CD14-positive monocyte (primary cell): Measurements from ENCODE around the gene ARMH3. TPM values are rescaled to one million over a fixed set of nuclear protein-coding genes. Genes with fewer than 3 reads are reported as not detected.

Experiments used
- DNase-seq, 3 donors: peaks; one replicate each; pipeline ENCODE4 v3.0.0-alpha.2; 2011 to 2022
- H2AFZ ChIP-seq: 2 replicates; pipeline ENCODE4 v1.6.0; 2012; ENCODE audit warnings: mild to moderate bottlenecking, low read depth, low read length, inconsistent platforms; ENCODE audit not compliant: insufficient read depth, poor library complexity, severe bottlenecking
- H3K27ac ChIP-seq, 2 donors: 1 replicate in 1 of 2; 2 replicates in 1 of 2; pipeline ENCODE4 v1.5.1; 2012 to 2013; ENCODE audit warnings: low read length in 2 of 2, control low read depth in 1 of 2, inconsistent platforms in 1 of 2, low read depth in 1 of 2, mild to moderate bottlenecking in 1 of 2
- H3K27me3 ChIP-seq, 2 donors: one replicate each; pipeline versions ENCODE4 v1.6.0 to v1.6.1; 2011 to 2013; ENCODE audit warnings: low read length in 2 of 2; ENCODE audit not compliant: control insufficient read depth in 2 of 2, insufficient read depth in 2 of 2
- H3K36me3 ChIP-seq, 2 donors: replicated peaks in 1 of 2; 1 replicate in 1 of 2; 2 replicates in 1 of 2; pipeline versions ENCODE4 v1.5.1 to v1.6.1; 2012 to 2013; ENCODE audit warnings: low read length in 2 of 2, control low read depth in 1 of 2, inconsistent platforms in 1 of 2, mild to moderate bottlenecking in 1 of 2; ENCODE audit not compliant: insufficient read depth in 2 of 2, control insufficient read depth in 1 of 2
- H3K4me1 ChIP-seq, 2 donors: 1 replicate in 1 of 2; 2 replicates in 1 of 2; pipeline versions ENCODE4 v1.5.1 to v1.6.1; 2012 to 2013; ENCODE audit warnings: low read length in 2 of 2, control low read depth in 1 of 2, inconsistent platforms in 1 of 2, mild to moderate bottlenecking in 1 of 2, moderate library complexity in 1 of 2; ENCODE audit not compliant: insufficient read depth in 2 of 2, control insufficient read depth in 1 of 2
- H3K4me2 ChIP-seq: replicated peaks from 2 replicates; pipeline ENCODE3; 2012; ENCODE audit warnings: low read length, moderate library complexity, mild to moderate bottlenecking; ENCODE audit not compliant: poor library complexity, severe bottlenecking; ENCODE audit errors: extremely low read depth
- H3K4me3 ChIP-seq, 3 experiments: fragments of 200-600 bp in 1 of 3; sonication (generic) in 1 of 3; replicated peaks in 1 of 3; 1 replicate in 2 of 3; 2 replicates in 1 of 3; pipeline ENCODE4 v1.5.1; 2011 to 2013; ENCODE audit warnings: low read length in 3 of 3, mild to moderate bottlenecking in 3 of 3, control low read depth in 2 of 3, low read depth in 2 of 3, inconsistent platforms in 1 of 3, moderate library complexity in 1 of 3
- H3K79me2 ChIP-seq: 2 replicates; pipeline ENCODE4 v1.6.0; 2012; ENCODE audit warnings: mild to moderate bottlenecking, control low read depth, inconsistent platforms, low read length, moderate library complexity; ENCODE audit not compliant: insufficient read depth
- H3K9ac ChIP-seq: 2 replicates; pipeline ENCODE4 v1.6.0; 2017; ENCODE audit warnings: low read length, mild to moderate bottlenecking; ENCODE audit not compliant: insufficient read depth, poor library complexity, severe bottlenecking
- H3K9me3 ChIP-seq, 2 donors: replicated peaks in 1 of 2; 1 replicate in 1 of 2; 2 replicates in 1 of 2; pipeline versions ENCODE4 v1.5.1 to v1.6.1; 2012 to 2013; ENCODE audit warnings: low read length in 2 of 2, control low read depth in 1 of 2; ENCODE audit not compliant: control insufficient read depth in 1 of 2, insufficient read depth in 1 of 2
- H4K20me1 ChIP-seq: 2 replicates; pipeline ENCODE4 v1.6.0; 2012; ENCODE audit warnings: mild to moderate bottlenecking, low read length, control low read depth, moderate library complexity; ENCODE audit not compliant: insufficient read depth
- H3K27ac Mint-ChIP-seq, 7 donors: one replicate each; pipeline ENCODE4 v1.8.0; 2020; ENCODE audit warnings: mild to moderate bottlenecking in 7 of 7, mixed read lengths in 7 of 7, moderate library complexity in 6 of 7, inconsistent platforms in 2 of 7
- H3K27me3 Mint-ChIP-seq, 3 donors: one replicate each; pipeline ENCODE4 v1.8.0; 2021 to 2022; ENCODE audit warnings: low read depth in 3 of 3, mild to moderate bottlenecking in 3 of 3, mixed read lengths in 3 of 3, moderate library complexity in 3 of 3, inconsistent platforms in 1 of 3
- H3K36me3 Mint-ChIP-seq, 2 donors: one replicate each; pipeline ENCODE4 v1.8.0; 2020; ENCODE audit warnings: mixed read lengths in 2 of 2, inconsistent platforms in 1 of 2, mild to moderate bottlenecking in 1 of 2
- H3K4me1 Mint-ChIP-seq: one replicate; pipeline ENCODE4 v1.8.0; 2020; ENCODE audit warnings: mild to moderate bottlenecking, mixed read lengths
- H3K4me3 Mint-ChIP-seq, 2 donors: one replicate each; pipeline ENCODE4 v1.8.0; 2020; ENCODE audit warnings: mild to moderate bottlenecking in 2 of 2, mixed read lengths in 2 of 2, moderate library complexity in 1 of 2
- H3K9me3 Mint-ChIP-seq, 7 donors: one replicate each; pipeline ENCODE4 v1.8.0; 2020 to 2022; ENCODE audit warnings: mixed read lengths in 7 of 7, mild to moderate bottlenecking in 6 of 7, moderate library complexity in 6 of 7, inconsistent platforms in 2 of 7
- WGBS: methylation state at CpG from one replicate; pipeline ENCODE4 v1.1.5; 2013; ENCODE audit warnings: missing lambda C conversion rate; ENCODE audit not compliant: insufficient coverage; 5-methylcytosine and 5-hydroxymethylcytosine counted together
- intact Hi-C, 2 donors: fragments of 100-400 bp; cut with micrococcal nuclease; formaldehyde crosslinking; loops; one replicate each; pipeline versions ENCODE4 v1.15.0 to v1.15.1; 2023
- polyA plus RNA-seq, 3 donors: library from polyadenylated mRNA; depleted of rRNA in 1 of 3; unstranded in 2 of 3; stranded (reverse) in 1 of 3; fragments of 300-500 nt in 2 of 3; fragments of >200 nt in 1 of 3; fragmentation: Illumina TruSeq in 2 of 3; gene quantifications; 1 replicate in 2 of 3; 2 replicates in 1 of 3; pipeline ENCODE4 v1.2.3, GENCODE V29; 2012 to 2021
- TF ChIP-seq, protein P1 (sequence below): fragments of 200-600 bp; IDR thresholded peaks from one replicate; pipeline ENCODE4 v1.8.0; 2022; ENCODE audit warnings: antibody characterized with exemption, mild to moderate bottlenecking

The ARMH3 gene
- polyA plus RNA-seq, 3 donors: 20.4 to 26.3 (median 22.1) TPM

DNA sequence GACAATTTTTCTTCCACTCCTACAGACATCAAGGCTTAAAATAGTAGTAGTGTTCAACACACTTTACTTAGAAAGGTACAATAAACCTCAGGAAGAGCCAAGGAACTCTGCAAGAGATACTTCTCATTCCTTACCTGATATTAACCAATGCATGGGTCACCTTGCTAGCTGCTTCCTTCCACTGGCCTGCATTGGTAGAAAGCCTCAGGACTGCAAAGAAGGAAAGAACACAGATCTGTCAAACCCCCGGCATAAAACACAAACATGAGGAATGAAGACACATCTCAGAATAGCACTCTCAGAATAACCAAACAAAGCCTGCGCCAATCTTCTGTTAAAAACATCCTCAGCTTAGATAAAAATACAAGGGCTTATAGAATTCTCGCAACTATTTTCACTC lies 116.2 kb downstream of the ARMH3 start:
- peak overlapping the region in 1 of 2 donors; percentile 54 for H3K27ac ChIP-seq
- no peak overlapping the region for H3K4me3 Mint-ChIP-seq
- peaks cover 24% of the 10 kb centered on the region for H3K4me1 Mint-ChIP-seq
- peaks cover 50 to 69% of the 10 kb centered on the region in 2 donors for H3K36me3 Mint-ChIP-seq
- no peak for DNase-seq
- no peak overlapping the region for H3K4me2 ChIP-seq
- H4K20me1 ChIP-seq: peaks cover 47% of the 10 kb centered on the region
- intact Hi-C loops: no loop called here
- H3K9ac ChIP-seq: no peak overlapping the region
- no peaks in the 10 kb centered on the region for H3K27me3 ChIP-seq
- H3K4me1 ChIP-seq: peaks cover 13 to 23% of the 10 kb centered on the region in 2 donors
- whole genome bisulfite sequencing: 100% methylated on average over 2 of the region's 3 CpGs
- no peaks in the 10 kb centered on the region for H3K9me3 Mint-ChIP-seq
- H3K36me3 ChIP-seq: peaks cover 24 to 80% of the 10 kb centered on the region in 2 donors
- no peak overlapping the region for H2AFZ ChIP-seq
- no peak overlapping the region for H3K4me3 ChIP-seq
- peak overlapping the region in 4 of 7 donors; percentile 11 to 64 (median 38) for H3K27ac Mint-ChIP-seq
- no peaks in the 10 kb centered on the region for H3K27me3 Mint-ChIP-seq
- no peaks in the 10 kb centered on the region for H3K79me2 ChIP-seq
- H3K9me3 ChIP-seq: no peaks in the 10 kb centered on the region
- TF ChIP-seq, protein P1, sequence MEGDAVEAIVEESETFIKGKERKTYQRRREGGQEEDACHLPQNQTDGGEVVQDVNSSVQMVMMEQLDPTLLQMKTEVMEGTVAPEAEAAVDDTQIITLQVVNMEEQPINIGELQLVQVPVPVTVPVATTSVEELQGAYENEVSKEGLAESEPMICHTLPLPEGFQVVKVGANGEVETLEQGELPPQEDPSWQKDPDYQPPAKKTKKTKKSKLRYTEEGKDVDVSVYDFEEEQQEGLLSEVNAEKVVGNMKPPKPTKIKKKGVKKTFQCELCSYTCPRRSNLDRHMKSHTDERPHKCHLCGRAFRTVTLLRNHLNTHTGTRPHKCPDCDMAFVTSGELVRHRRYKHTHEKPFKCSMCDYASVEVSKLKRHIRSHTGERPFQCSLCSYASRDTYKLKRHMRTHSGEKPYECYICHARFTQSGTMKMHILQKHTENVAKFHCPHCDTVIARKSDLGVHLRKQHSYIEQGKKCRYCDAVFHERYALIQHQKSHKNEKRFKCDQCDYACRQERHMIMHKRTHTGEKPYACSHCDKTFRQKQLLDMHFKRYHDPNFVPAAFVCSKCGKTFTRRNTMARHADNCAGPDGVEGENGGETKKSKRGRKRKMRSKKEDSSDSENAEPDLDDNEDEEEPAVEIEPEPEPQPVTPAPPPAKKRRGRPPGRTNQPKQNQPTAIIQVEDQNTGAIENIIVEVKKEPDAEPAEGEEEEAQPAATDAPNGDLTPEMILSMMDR: no peak

DNA sequence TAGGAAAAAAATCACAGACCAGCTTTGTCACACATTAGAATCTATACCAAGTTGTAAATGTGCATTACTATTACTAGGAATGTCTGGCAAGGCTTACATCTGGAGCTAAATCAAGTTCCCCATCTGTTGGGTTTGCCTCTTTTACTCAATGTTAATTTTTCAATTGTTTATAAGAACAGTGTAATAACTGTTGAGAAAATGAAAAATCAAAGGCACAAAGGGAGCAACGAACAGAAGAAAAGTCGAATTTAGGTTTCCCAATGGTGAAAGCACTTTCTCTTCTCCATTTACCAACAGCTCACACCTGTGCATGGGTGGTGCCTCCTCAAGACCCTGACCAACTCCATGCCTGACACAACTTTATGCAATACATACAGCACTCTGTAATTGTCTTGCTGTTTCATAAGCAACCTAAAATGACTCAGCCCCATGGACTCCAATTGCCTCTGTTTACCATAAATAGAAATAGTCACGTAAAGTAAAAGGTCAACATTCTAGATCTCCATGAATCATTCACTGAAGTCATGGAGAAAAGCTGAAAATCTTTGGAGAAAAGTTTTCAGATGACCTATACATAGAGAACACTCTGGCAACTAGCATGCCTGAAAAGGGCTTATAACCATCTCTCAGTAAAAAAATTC lies 116.8 kb downstream of the ARMH3 start:
- H3K4me3 Mint-ChIP-seq: no peak overlapping the region
- H2AFZ ChIP-seq: no peak overlapping the region
- no peaks in the 10 kb centered on the region for H3K79me2 ChIP-seq
- intact Hi-C loops: no loop called here
- H3K9me3 Mint-ChIP-seq: no peaks in the 10 kb centered on the region
- no peak overlapping the region for H3K4me2 ChIP-seq
- peak in 2 of 3 donors; percentile 1 to 63 for DNase-seq
- no peaks in the 10 kb centered on the region for H3K27me3 Mint-ChIP-seq
- H3K4me1 ChIP-seq: peaks cover 13 to 23% of the 10 kb centered on the region in 2 donors
- 17% methylated on average over 1 of the region's 3 CpGs for WGBS
- H3K27me3 ChIP-seq: no peaks in the 10 kb centered on the region
- H3K9ac ChIP-seq: no peak overlapping the region
- peaks cover 28 to 83% of the 10 kb centered on the region in 2 donors for H3K36me3 ChIP-seq
- H4K20me1 ChIP-seq: peaks cover 48% of the 10 kb centered on the region
- H3K36me3 Mint-ChIP-seq: peaks cover 55 to 69% of the 10 kb centered on the region in 2 donors
- TF ChIP-seq, protein P1: no peak
- peak overlapping the region in 1 of 2 donors; percentile 54 for H3K27ac ChIP-seq
- H3K27ac Mint-ChIP-seq: peak overlapping the region in 5 of 7 donors; percentile 19 to 64 (median 25)
- H3K9me3 ChIP-seq: no peaks in the 10 kb centered on the region
- H3K4me3 ChIP-seq: no peak overlapping the region
- peaks cover 24% of the 10 kb centered on the region for H3K4me1 Mint-ChIP-seq
